IPS-18a (cell line): ENCODE data around the gene TLE2.
A peak's percentile ranks its signal among the peaks of the same experiment; 100 is the strongest.

Experiments used
- H3K27ac ChIP-seq: one replicate; pipeline ENCODE4 v1.5.1; 2013; ENCODE audit warnings: low read length
- H3K27me3 ChIP-seq: one replicate; pipeline ENCODE4 v1.6.1; 2013; ENCODE audit warnings: mild to moderate bottlenecking, low read length; ENCODE audit not compliant: control insufficient read depth, insufficient read depth
- H3K36me3 ChIP-seq: one replicate; pipeline ENCODE4 v1.6.1; 2013; ENCODE audit warnings: low read depth, low read length; ENCODE audit not compliant: control insufficient read depth
- H3K4me1 ChIP-seq: one replicate; pipeline ENCODE4 v1.6.1; 2013; ENCODE audit warnings: low read depth, low read length; ENCODE audit not compliant: control insufficient read depth
- H3K4me3 ChIP-seq: one replicate; pipeline ENCODE4 v1.5.1; 2013; ENCODE audit warnings: low read length
- H3K9ac ChIP-seq: one replicate; pipeline ENCODE4 v1.6.1; 2013; ENCODE audit warnings: mild to moderate bottlenecking, low read length, moderate library complexity
- H3K9me3 ChIP-seq: one replicate; pipeline ENCODE4 v1.6.1; 2013; ENCODE audit warnings: low read depth, low read length; ENCODE audit not compliant: control insufficient read depth

TLE2 gene

DNA sequence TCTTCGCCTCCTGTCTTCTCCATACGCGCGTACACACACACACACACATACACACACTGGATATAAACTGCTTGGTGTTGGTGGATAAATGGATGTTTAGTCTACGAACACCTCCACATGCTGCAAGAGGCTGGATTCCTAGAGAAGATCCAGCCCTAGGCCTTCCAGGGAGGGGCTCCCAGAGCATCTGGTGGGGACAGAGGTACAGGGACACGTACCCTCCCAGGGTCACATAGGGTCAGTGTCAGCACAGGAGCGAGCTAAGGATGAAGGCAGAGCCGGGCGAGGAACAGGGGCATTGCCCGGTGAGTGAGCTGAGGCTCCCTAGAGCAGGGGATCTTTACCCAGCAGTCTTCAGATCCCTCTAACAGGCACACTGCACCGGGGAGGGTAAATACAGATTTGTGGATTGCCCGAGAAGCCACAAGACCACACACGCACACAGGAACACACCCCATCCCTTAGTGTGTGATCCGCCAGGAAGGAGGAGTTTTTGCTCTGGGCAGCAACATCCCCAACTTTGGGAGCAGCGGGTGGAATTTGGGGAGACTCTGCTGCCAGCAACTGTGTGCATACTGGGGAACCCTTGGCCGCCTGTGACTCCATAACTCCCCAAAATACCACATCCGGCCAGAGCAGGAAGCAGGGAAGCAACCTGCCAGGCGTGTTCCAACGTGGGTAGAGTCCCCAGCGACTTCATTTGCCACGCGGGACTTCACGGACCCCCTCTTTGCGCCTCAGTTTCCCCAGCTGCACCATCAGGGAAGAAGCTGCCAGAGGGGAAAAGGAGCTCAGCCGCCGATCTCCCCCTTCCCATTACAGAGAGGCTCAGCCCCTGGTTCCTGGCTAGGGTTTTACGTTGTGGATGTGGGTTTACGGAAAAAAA, 5.8 kb upstream of the TLE2 start:
- no peak overlapping the region for H3K27ac ChIP-seq
- H3K4me3 ChIP-seq: peak overlapping the region; percentile 70
- H3K27me3 ChIP-seq: peaks cover 66% of the 10 kb centered on the region
- peak overlapping the region; percentile 17 for H3K9ac ChIP-seq
- H3K36me3 ChIP-seq: no peaks in the 10 kb centered on the region
- no peaks in the 10 kb centered on the region for H3K9me3 ChIP-seq
- peaks cover 10% of the 10 kb centered on the region for H3K4me1 ChIP-seq

DNA sequence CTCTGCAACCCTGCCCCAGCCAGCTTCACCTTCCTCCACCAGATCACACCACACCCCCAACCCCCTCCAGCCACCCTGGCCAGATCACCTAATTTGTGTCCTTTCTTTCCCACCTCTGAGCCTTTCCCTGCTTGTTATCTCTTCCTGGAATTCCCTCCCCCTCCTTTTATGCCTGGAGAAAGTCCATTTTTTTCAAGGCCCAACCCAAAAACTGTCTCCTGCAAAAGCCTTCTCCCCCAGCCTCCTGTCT, 5.3 kb upstream of the TLE2 start:
- no peaks in the 10 kb centered on the region for H3K36me3 ChIP-seq
- peaks cover 10% of the 10 kb centered on the region for H3K4me1 ChIP-seq
- peaks cover 72% of the 10 kb centered on the region for H3K27me3 ChIP-seq
- no peak overlapping the region for H3K4me3 ChIP-seq
- H3K27ac ChIP-seq: no peak overlapping the region
- no peaks in the 10 kb centered on the region for H3K9me3 ChIP-seq
- H3K9ac ChIP-seq: no peak overlapping the region

- no peaks in the 10 kb centered on the region for H3K9me3 ChIP-seq
- peaks cover 10% of the 10 kb centered on the region for H3K4me1 ChIP-seq
- peaks cover 74% of the 10 kb centered on the region for H3K27me3 ChIP-seq
- H3K9ac ChIP-seq: no peak overlapping the region
- no peak overlapping the region for H3K4me3 ChIP-seq
- no peak overlapping the region for H3K27ac ChIP-seq
- no peaks in the 10 kb centered on the region for H3K36me3 ChIP-seq
Measured at GRCh38 chr19:3033595-3034405, 4.7 kb upstream of the TLE2 start.

DNA sequence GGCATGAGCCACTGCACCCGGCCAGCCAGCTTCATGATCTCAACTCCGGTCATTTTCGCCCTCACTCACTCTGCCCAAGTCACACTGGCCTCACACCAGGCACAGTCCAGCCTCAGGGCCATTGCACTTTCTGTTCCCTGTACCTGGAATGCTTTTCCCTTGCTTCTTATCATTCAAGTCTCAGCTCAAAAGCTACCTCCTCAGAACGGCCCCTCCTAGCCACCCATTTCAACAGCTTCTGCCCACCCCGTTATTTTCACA, 2.5 kb upstream of the TLE2 start:
- Histone ChIP-seq H3K4me1 (peaks cover 9% of the 10 kb centered on the region), H3K4me3 (no peak overlapping the region), H3K27me3 (peaks cover 82% of the 10 kb centered on the region), H3K36me3 (no peaks in the 10 kb centered on the region), H3K27ac (no peak overlapping the region), H3K9me3 (no peaks in the 10 kb centered on the region), H3K9ac (no peak overlapping the region)

- Histone ChIP-seq H3K27ac (no peak overlapping the region), H3K9ac (no peak overlapping the region), H3K4me3 (peak overlapping the region; percentile 49), H3K36me3 (no peaks in the 10 kb centered on the region), H3K4me1 (peaks cover 7% of the 10 kb centered on the region), H3K9me3 (no peaks in the 10 kb centered on the region), H3K27me3 (peaks cover 90% of the 10 kb centered on the region)
Measured at GRCh38 chr19:3028305-3029064, 595 bp downstream of the TLE2 start.

GRCh38 chr19:3027981-3028304, 1.1 kb downstream of the TLE2 start:
- peaks cover 86% of the 10 kb centered on the region for H3K27me3 ChIP-seq
- H3K9ac ChIP-seq: no peak overlapping the region
- no peak overlapping the region for H3K27ac ChIP-seq
- peaks cover 7% of the 10 kb centered on the region for H3K4me1 ChIP-seq
- H3K4me3 ChIP-seq: no peak overlapping the region
- no peaks in the 10 kb centered on the region for H3K9me3 ChIP-seq
- no peaks in the 10 kb centered on the region for H3K36me3 ChIP-seq

DNA sequence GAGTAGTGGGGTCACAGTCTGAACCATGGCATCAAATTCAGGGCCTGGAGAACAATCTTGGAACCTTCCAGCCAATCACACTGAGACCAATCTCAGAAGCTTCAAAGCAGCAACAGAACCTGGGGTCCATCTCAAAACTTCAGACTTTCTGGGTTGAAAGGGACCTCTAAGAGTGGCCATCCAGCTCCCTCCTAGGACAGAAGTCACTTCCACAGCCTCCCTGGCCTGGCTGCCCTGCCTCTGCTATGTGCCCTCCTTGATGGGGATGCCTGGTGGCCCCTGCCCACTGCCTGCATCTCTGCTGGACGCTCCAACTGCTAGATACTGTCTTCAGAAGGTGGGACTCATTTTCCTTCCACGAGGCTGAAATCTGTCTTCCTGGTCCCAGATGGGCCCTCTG, 1.8 kb downstream of the TLE2 start:
- no peaks in the 10 kb centered on the region for H3K9me3 ChIP-seq
- no peaks in the 10 kb centered on the region for H3K36me3 ChIP-seq
- H3K27me3 ChIP-seq: peaks cover 80% of the 10 kb centered on the region
- H3K9ac ChIP-seq: no peak overlapping the region
- H3K4me1 ChIP-seq: peaks cover 7% of the 10 kb centered on the region
- H3K4me3 ChIP-seq: no peak overlapping the region
- no peak overlapping the region for H3K27ac ChIP-seq

GRCh38 chr19:3026768-3027167, 2.3 kb downstream of the TLE2 start:
- Histone ChIP-seq H3K27ac (no peak overlapping the region), H3K27me3 (peaks cover 75% of the 10 kb centered on the region), H3K9ac (no peak overlapping the region), H3K9me3 (no peaks in the 10 kb centered on the region), H3K4me1 (peaks cover 7% of the 10 kb centered on the region), H3K4me3 (no peak overlapping the region), H3K36me3 (no peaks in the 10 kb centered on the region)

GRCh38 chr19:3025549-3025886, 3.6 kb downstream of the TLE2 start:
- Histone ChIP-seq H3K27me3 (peaks cover 62% of the 10 kb centered on the region), H3K4me3 (peak overlapping the region; percentile 22)

GRCh38 chr19:3024870-3025548, 4.1 kb downstream of the TLE2 start:
- no peaks in the 10 kb centered on the region for H3K9me3 ChIP-seq
- peak overlapping the region; percentile 22 for H3K4me3 ChIP-seq
- H3K27ac ChIP-seq: no peak overlapping the region
- peaks cover 7% of the 10 kb centered on the region for H3K4me1 ChIP-seq
- no peaks in the 10 kb centered on the region for H3K36me3 ChIP-seq
- H3K27me3 ChIP-seq: peaks cover 57% of the 10 kb centered on the region
- H3K9ac ChIP-seq: no peak overlapping the region

More at GRCh38 chr19:3025549-3025886, 3.6 kb downstream of the TLE2 start:
- H3K36me3 ChIP-seq: no peaks in the 10 kb centered on the region
- H3K9me3 ChIP-seq: no peaks in the 10 kb centered on the region
- peaks cover 7% of the 10 kb centered on the region for H3K4me1 ChIP-seq
- H3K9ac ChIP-seq: no peak overlapping the region
- H3K27ac ChIP-seq: no peak overlapping the region

DNA sequence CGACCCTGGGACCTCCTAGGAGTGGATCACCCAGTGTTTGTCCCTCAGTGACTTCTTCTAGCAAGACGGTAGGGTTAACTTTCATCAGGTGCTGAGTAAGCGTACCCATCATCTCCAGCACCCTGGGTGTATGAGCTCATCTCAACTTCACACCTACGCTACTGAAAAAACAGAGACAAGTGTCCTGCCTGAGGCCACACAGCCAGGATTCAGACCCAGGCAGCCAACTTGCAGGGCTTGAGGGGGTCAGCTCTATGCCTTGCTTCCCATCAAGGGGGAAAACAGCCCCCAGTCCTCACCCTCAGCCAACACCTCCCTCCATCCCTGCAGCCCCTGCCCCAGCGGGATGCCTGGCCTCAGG, 4.6 kb downstream of the TLE2 start:
- no peaks in the 10 kb centered on the region for H3K9me3 ChIP-seq
- peaks cover 52% of the 10 kb centered on the region for H3K27me3 ChIP-seq
- no peaks in the 10 kb centered on the region for H3K36me3 ChIP-seq
- no peak overlapping the region for H3K4me3 ChIP-seq
- H3K9ac ChIP-seq: no peak overlapping the region
- peaks cover 7% of the 10 kb centered on the region for H3K4me1 ChIP-seq
- no peak overlapping the region for H3K27ac ChIP-seq
